Fibroblast of the aortic adventitia (primary cell): ENCODE data around the gene ZNF107. TPM values are rescaled to one million over a fixed set of nuclear protein-coding genes. Genes with fewer than 3 reads are reported as not detected.
"Not testable (repeated sequence)": the region's sequence is repeated elsewhere in the genome, so short reads cannot be mapped to it uniquely, and the experiment has no call there.

Source experiments
- DNase-seq: peaks from one replicate; pipeline ENCODE4 v3.0.0-alpha.2; 2010; ENCODE audit warnings: low read depth
- H3K4me3 ChIP-seq: 2 replicates; pipeline ENCODE4 v1.5.1; 2011; ENCODE audit warnings: low read depth, mild to moderate bottlenecking, control low read depth, low read length, moderate library complexity
- CTCF ChIP-seq: IDR thresholded peaks from 2 replicates; pipeline ENCODE4 v1.5.1; 2011; ENCODE audit warnings: mild to moderate bottlenecking, low read length, control low read depth, inconsistent platforms; ENCODE audit not compliant: insufficient read depth
- total RNA-seq: library from RNA; depleted of rRNA; stranded (reverse); fragments of >200 nt; gene quantifications from 2 replicates; pipeline ENCODE4 v1.2.3, GENCODE V29; 2012; ENCODE audit warnings: low replicate concordance

The ZNF107 gene
- total RNA-seq, 1 donor, result 5.6 TPM

- DNase-seq, result no peak
- no peak overlapping the region for H3K4me3 ChIP-seq
- no peak for TF ChIP-seq CTCF
Observed at GRCh38 chr7:64685741-64686140, 19.8 kb downstream of the ZNF107 start.

GRCh38 chr7:64686493-64687184 lies 20.7 kb downstream of the ZNF107 start:
- no peak for DNase-seq
- no peak for TF ChIP-seq CTCF

GRCh38 chr7:64687249-64687648 lies 21.3 kb downstream of the ZNF107 start:
- H3K4me3 ChIP-seq, result no peak overlapping the region
- TF ChIP-seq CTCF, result no peak
- DNase-seq, result no peak

More at GRCh38 chr7:64686493-64687184, 20.7 kb downstream of the ZNF107 start:
- H3K4me3 ChIP-seq, result no peak overlapping the region

- TF ChIP-seq CTCF, result no peak
- H3K4me3 ChIP-seq, result no peak overlapping the region
- no peak for DNase-seq
Observed at GRCh38 chr7:64688988-64689387, 23.1 kb downstream of the ZNF107 start.

GRCh38 chr7:64691831-64692230 lies 25.9 kb downstream of the ZNF107 start:
- H3K4me3 ChIP-seq, result no peak overlapping the region
- no peak for DNase-seq

GRCh38 chr7:64697863-64698262 lies 31.9 kb downstream of the ZNF107 start:
- not testable (repeated sequence) for DNase-seq, H3K4me3 ChIP-seq

More at GRCh38 chr7:64691831-64692230, 25.9 kb downstream of the ZNF107 start:
- no peak for TF ChIP-seq CTCF

- TF ChIP-seq CTCF, result no peak
- no peak for DNase-seq
- no peak overlapping the region for H3K4me3 ChIP-seq
Observed at GRCh38 chr7:64706625-64707292, 40.8 kb downstream of the ZNF107 start.

GRCh38 chr7:64717896-64718295 lies 52.0 kb downstream of the ZNF107 start:
- not testable (repeated sequence) for H3K4me3 ChIP-seq, DNase-seq
